Breast epithelium (tissue), 3 donors: ENCODE results near the gene PRKCE.

Experiments used
- POLR2A ChIP-seq: fragments of 450-650 bp; IDR thresholded peaks from one replicate; pipeline ENCODE4 v1.6.1; 2016; ENCODE audit warnings: antibody characterized with exemption, mild to moderate bottlenecking, moderate library complexity
- POLR2AphosphoS5 ChIP-seq, 3 donors: sonication (generic); formaldehyde crosslinking; IDR thresholded peaks; one replicate each; pipeline ENCODE4 v1.6.1; 2017; ENCODE audit warnings: antibody characterized with exemption in 3 of 3
- TF ChIP-seq, protein P1 (sequence below), 3 donors: fragments of 450-650 bp; IDR thresholded peaks; one replicate each; pipeline ENCODE4 v1.5.1; 2016 to 2017; ENCODE audit warnings: antibody characterized with exemption in 3 of 3, mild to moderate bottlenecking in 3 of 3, moderate library complexity in 3 of 3

DNA sequence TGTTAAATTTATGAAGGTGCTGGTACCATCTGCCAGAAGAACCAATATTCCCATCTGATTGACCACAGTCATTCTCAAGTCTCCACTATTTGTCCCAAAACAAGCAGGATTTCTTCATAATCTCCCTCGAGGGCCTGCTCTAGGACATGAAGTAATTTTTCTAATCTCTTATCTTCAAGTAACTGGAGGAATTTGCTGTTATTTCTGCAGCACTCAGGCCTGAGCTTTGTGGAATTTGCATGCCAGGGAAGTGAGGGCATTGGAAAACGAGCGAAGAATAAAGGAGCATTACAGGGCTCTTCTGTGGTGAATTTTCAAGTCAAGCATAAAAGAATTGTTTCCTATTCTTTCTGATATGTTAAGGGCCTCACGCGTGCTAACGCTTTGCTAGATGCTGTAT lies 484.5 kb downstream of the PRKCE start:
- TF ChIP-seq POLR2A (no peak), POLR2AphosphoS5 (IDR thresholded peaks at IDR 0.05) (no peak)
- TF ChIP-seq, protein P1, sequence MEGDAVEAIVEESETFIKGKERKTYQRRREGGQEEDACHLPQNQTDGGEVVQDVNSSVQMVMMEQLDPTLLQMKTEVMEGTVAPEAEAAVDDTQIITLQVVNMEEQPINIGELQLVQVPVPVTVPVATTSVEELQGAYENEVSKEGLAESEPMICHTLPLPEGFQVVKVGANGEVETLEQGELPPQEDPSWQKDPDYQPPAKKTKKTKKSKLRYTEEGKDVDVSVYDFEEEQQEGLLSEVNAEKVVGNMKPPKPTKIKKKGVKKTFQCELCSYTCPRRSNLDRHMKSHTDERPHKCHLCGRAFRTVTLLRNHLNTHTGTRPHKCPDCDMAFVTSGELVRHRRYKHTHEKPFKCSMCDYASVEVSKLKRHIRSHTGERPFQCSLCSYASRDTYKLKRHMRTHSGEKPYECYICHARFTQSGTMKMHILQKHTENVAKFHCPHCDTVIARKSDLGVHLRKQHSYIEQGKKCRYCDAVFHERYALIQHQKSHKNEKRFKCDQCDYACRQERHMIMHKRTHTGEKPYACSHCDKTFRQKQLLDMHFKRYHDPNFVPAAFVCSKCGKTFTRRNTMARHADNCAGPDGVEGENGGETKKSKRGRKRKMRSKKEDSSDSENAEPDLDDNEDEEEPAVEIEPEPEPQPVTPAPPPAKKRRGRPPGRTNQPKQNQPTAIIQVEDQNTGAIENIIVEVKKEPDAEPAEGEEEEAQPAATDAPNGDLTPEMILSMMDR (IDR thresholded peaks at IDR 0.05): no peak
